Suprapubic skin (tissue), 4 donors: ENCODE data around the gene NDFIP1. TPM values are rescaled to one million over a fixed set of nuclear protein-coding genes. Genes with fewer than 3 reads are reported as not detected.

ENCODE experiments used
- DNase-seq, 2 donors: peaks; one replicate each; pipeline ENCODE4 v3.0.0-alpha.2; 2019; ENCODE audit warnings: low spot score in 2 of 2
- H3K27ac ChIP-seq: fragments of 200-600 bp; sonication (generic); one replicate; pipeline ENCODE4 v1.5.1; 2019
- H3K27me3 ChIP-seq: fragments of 200-600 bp; sonication (generic); one replicate; pipeline ENCODE4 v1.5.1; 2019
- H3K36me3 ChIP-seq: fragments of 200-600 bp; sonication (generic); one replicate; pipeline ENCODE4 v1.5.1; 2019
- H3K4me1 ChIP-seq: fragments of 200-600 bp; sonication (generic); one replicate; pipeline ENCODE4 v1.5.1; 2019
- H3K4me3 ChIP-seq: fragments of 200-600 bp; sonication (generic); one replicate; pipeline ENCODE4 v1.5.1; 2019; ENCODE audit warnings: mild to moderate bottlenecking
- H3K9me3 ChIP-seq: fragments of 200-600 bp; sonication (generic); one replicate; pipeline ENCODE4 v1.5.1; 2019
- CTCF ChIP-seq, 2 donors: fragments of 200-600 bp in 1 of 2; fragments of 450-650 bp in 1 of 2; sonication (generic) in 1 of 2; IDR thresholded peaks; one replicate each; pipeline ENCODE4 v1.5.1; 2016 to 2019; ENCODE audit warnings: antibody characterized with exemption in 2 of 2, mild to moderate bottlenecking in 1 of 2, moderate library complexity in 1 of 2
- EP300 ChIP-seq: sonication (generic); formaldehyde crosslinking; IDR thresholded peaks from one replicate; pipeline ENCODE4 v1.6.1; 2017; ENCODE audit warnings: antibody characterized with exemption
- POLR2A ChIP-seq, 2 donors: fragments of 450-650 bp; IDR thresholded peaks; one replicate each; pipeline ENCODE4 v1.6.1; 2017; ENCODE audit warnings: antibody characterized with exemption in 2 of 2, mild to moderate bottlenecking in 2 of 2, moderate library complexity in 2 of 2
- POLR2AphosphoS5 ChIP-seq, 3 donors: sonication (generic); formaldehyde crosslinking; IDR thresholded peaks; one replicate each; pipeline ENCODE4 v1.6.1; 2017; ENCODE audit warnings: antibody characterized with exemption in 3 of 3
- WGBS: methylation state at CpG from one replicate; pipeline ENCODE4 v1.1.5; 2018; 5-methylcytosine and 5-hydroxymethylcytosine counted together
- total RNA-seq, 4 donors: library from RNA; depleted of rRNA; stranded (reverse); fragments of >200 nt; gene quantifications; one replicate each; pipeline ENCODE4 v1.1.0, GENCODE V29; 2016

NDFIP1 gene
- total RNA-seq, 4 donors from 2014 or later, result 57.8 to 116 (median 75.7) TPM

GRCh38 chr5:142098931-142099330 is 9.6 kb upstream of the NDFIP1 start:
- H3K4me1 ChIP-seq, result peaks cover 9% of the 10 kb centered on the region
- H3K27me3 ChIP-seq, result no peaks in the 10 kb centered on the region
- no peak overlapping the region for H3K4me3 ChIP-seq
- no peaks in the 10 kb centered on the region for H3K36me3 ChIP-seq
- no peaks in the 10 kb centered on the region for H3K9me3 ChIP-seq
- no peak overlapping the region for H3K27ac ChIP-seq
- no peak for DNase-seq
- TF ChIP-seq POLR2A (IDR thresholded peaks at IDR 0.05) (no peak), CTCF (IDR thresholded peaks at IDR 0.05) (no peak), EP300 (no peak), POLR2AphosphoS5 (IDR thresholded peaks at IDR 0.05) (no peak)

GRCh38 chr5:142100307-142100706 is 8.3 kb upstream of the NDFIP1 start:
- WGBS, result 79% methylated on average over 7 of the region's 7 CpGs
- Histone ChIP-seq H3K4me1 (peaks cover 6% of the 10 kb centered on the region), H3K4me3 (no peak overlapping the region), H3K36me3 (no peaks in the 10 kb centered on the region), H3K9me3 (no peaks in the 10 kb centered on the region), H3K27ac (no peak overlapping the region), H3K27me3 (no peaks in the 10 kb centered on the region)
- no peak for TF ChIP-seq EP300
- no peak for TF ChIP-seq CTCF (IDR thresholded peaks at IDR 0.05)
- no peak for TF ChIP-seq POLR2AphosphoS5 (IDR thresholded peaks at IDR 0.05)
- no peak for TF ChIP-seq POLR2A (IDR thresholded peaks at IDR 0.05)
- DNase-seq, result no peak

- TF ChIP-seq POLR2A (IDR thresholded peaks at IDR 0.05), result no peak
- TF ChIP-seq CTCF (IDR thresholded peaks at IDR 0.05), result no peak
- TF ChIP-seq POLR2AphosphoS5 (IDR thresholded peaks at IDR 0.05), result no peak
- no peak for TF ChIP-seq EP300
- Histone ChIP-seq H3K4me1 (peaks cover 20% of the 10 kb centered on the region), H3K36me3 (no peaks in the 10 kb centered on the region), H3K9me3 (no peaks in the 10 kb centered on the region), H3K4me3 (no peak overlapping the region), H3K27ac (no peak overlapping the region), H3K27me3 (no peaks in the 10 kb centered on the region)
- 88% methylated on average over 7 of the region's 7 CpGs for WGBS
- no peak for DNase-seq
These were observed 5.4 kb upstream of the NDFIP1 start for GRCh38 chr5:142102980-142103740.

GRCh38 chr5:142104491-142104890 is 4.1 kb upstream of the NDFIP1 start:
- Histone ChIP-seq H3K9me3 (no peaks in the 10 kb centered on the region), H3K27ac (no peak overlapping the region), H3K27me3 (no peaks in the 10 kb centered on the region), H3K4me1 (peaks cover 25% of the 10 kb centered on the region), H3K36me3 (no peaks in the 10 kb centered on the region), H3K4me3 (no peak overlapping the region)
- TF ChIP-seq CTCF (IDR thresholded peaks at IDR 0.05), result no peak
- no peak for TF ChIP-seq POLR2A (IDR thresholded peaks at IDR 0.05)
- TF ChIP-seq POLR2AphosphoS5 (IDR thresholded peaks at IDR 0.05), result no peak
- no peak for TF ChIP-seq EP300
- DNase-seq, result no peak
- WGBS, result 89% methylated on average over 4 of the region's 4 CpGs

- Histone ChIP-seq H3K4me3 (no peak overlapping the region), H3K27ac (peak overlapping the region; percentile 71), H3K9me3 (no peaks in the 10 kb centered on the region), H3K4me1 (peaks cover 40% of the 10 kb centered on the region), H3K36me3 (no peaks in the 10 kb centered on the region), H3K27me3 (no peaks in the 10 kb centered on the region)
- TF ChIP-seq POLR2AphosphoS5 (IDR thresholded peaks at IDR 0.05) (peak in 2 of 3 donors; percentile 42 to 53), EP300 (no peak)
- no peak for DNase-seq
- WGBS, result 44% methylated on average over 3 of the region's 3 CpGs
These were observed 2.5 kb upstream of the NDFIP1 start for GRCh38 chr5:142106061-142106460.
